ENCODE results near the gene CNOT2.

CNOT2 gene

GRCh38 chr12:70242695-70243509 is at the start of gene CNOT2:
TSS of gene CNOT2 (plus strand) at chr12:70243433. CDS start at chr12:70278227, 34,794 bp downstream.
- FAIRE-seq: no peak

- no peak for FAIRE-seq
Observed at GRCh38 chr12:70194076-70194475, 49.2 kb upstream of the CNOT2 start.

GRCh38 chr12:70196811-70197281 is 46.4 kb upstream of the CNOT2 start:
- no peak for FAIRE-seq

GRCh38 chr12:70197345-70197744 is 45.9 kb upstream of the CNOT2 start:
- no peak for FAIRE-seq

GRCh38 chr12:70213707-70214106 is 29.5 kb upstream of the CNOT2 start:
- FAIRE-seq: no peak

- no peak for FAIRE-seq
Observed at GRCh38 chr12:70214972-70215617, 28.1 kb upstream of the CNOT2 start.

GRCh38 chr12:70217416-70217815 is 25.8 kb upstream of the CNOT2 start:
- FAIRE-seq: no peak

- no peak for FAIRE-seq
Observed at GRCh38 chr12:70221626-70222025, 21.6 kb upstream of the CNOT2 start.

GRCh38 chr12:70227911-70228310 is 15.3 kb upstream of the CNOT2 start:
- no peak for FAIRE-seq

- no peak for FAIRE-seq
Observed at GRCh38 chr12:70230934-70231606, 12.2 kb upstream of the CNOT2 start.

GRCh38 chr12:70236990-70237389 is 6.2 kb upstream of the CNOT2 start:
- FAIRE-seq: no peak

GRCh38 chr12:70240673-70241072 is 2.6 kb upstream of the CNOT2 start:
- no peak for FAIRE-seq

GRCh38 chr12:70241845-70242244 is 1.4 kb upstream of the CNOT2 start:
- no peak for FAIRE-seq

GRCh38 chr12:70243510-70244371 is 508 bp downstream of the CNOT2 start:
- no peak for FAIRE-seq

GRCh38 chr12:70244409-70244808 is 1.2 kb downstream of the CNOT2 start:
- no peak for FAIRE-seq

GRCh38 chr12:70245458-70245857 is 2.2 kb downstream of the CNOT2 start:
- no peak for FAIRE-seq

- FAIRE-seq: no peak
Observed at GRCh38 chr12:70246580-70246979, 3.3 kb downstream of the CNOT2 start.

- no peak for FAIRE-seq
Observed at GRCh38 chr12:70247653-70248199, 4.5 kb downstream of the CNOT2 start.

- FAIRE-seq: no peak
Observed at GRCh38 chr12:70248876-70249275, 5.6 kb downstream of the CNOT2 start.

- FAIRE-seq: no peak
Observed at GRCh38 chr12:70249903-70250302, 6.7 kb downstream of the CNOT2 start.

- FAIRE-seq: no peak
Observed at GRCh38 chr12:70251226-70251625, 8.0 kb downstream of the CNOT2 start.

GRCh38 chr12:70251661-70252060 is 8.4 kb downstream of the CNOT2 start:
- no peak for FAIRE-seq
